ENCODE data around the gene PSKH1. TPM values are rescaled to one million over a fixed set of nuclear protein-coding genes. Genes with fewer than 3 reads are reported as not detected.

PSKH1 gene
- total RNA-seq, 1 experiment from 2014 or later, result 3.5 TPM

Other genes starting within 250 kb of the PSKH1 start
- 5.1 and 11.7 TPM in 2 replicates for gene CARMIL2, start 248.1 kb upstream of the PSKH1 start, total RNA-seq (2014; rRNA removed; shearing (Covaris generic))
- 43.0 and 73.8 TPM in 2 replicates for gene ACD, start 233.0 kb upstream of the PSKH1 start, total RNA-seq (2014; rRNA removed; shearing (Covaris generic))
- 5.7 and 12.9 TPM in 2 replicates for gene PARD6A, start 232.3 kb upstream of the PSKH1 start, total RNA-seq (2014; rRNA removed; shearing (Covaris generic))
- 1.7 TPM in 1 of 2 replicates, not detected in the other for gene ENKD1, start 226.5 kb upstream of the PSKH1 start, total RNA-seq (2014; rRNA removed; shearing (Covaris generic))
- gene C16orf86, start 226.4 kb upstream of the PSKH1 start, total RNA-seq (2014; rRNA removed; shearing (Covaris generic)), result not detected in 2 replicates
- gene GFOD2, start 173.9 kb upstream of the PSKH1 start, total RNA-seq (2014; rRNA removed; shearing (Covaris generic)), result 21.9 and 25.9 TPM in 2 replicates
- gene RANBP10, start 86.7 kb upstream of the PSKH1 start, total RNA-seq (2014; rRNA removed; shearing (Covaris generic)), result 3.7 and 8.8 TPM in 2 replicates
- 0.05 and 0.55 TPM in 2 replicates for gene TSNAXIP1, start 86.4 kb upstream of the PSKH1 start, total RNA-seq (2014; rRNA removed; shearing (Covaris generic))
- 21.4 and 21.6 TPM in 2 replicates for gene THAP11, start 50.9 kb upstream of the PSKH1 start, total RNA-seq (2014; rRNA removed; shearing (Covaris generic))
- gene NUTF2, start 46.3 kb upstream of the PSKH1 start, total RNA-seq (2014; rRNA removed; shearing (Covaris generic)), result 68.5 and 72.4 TPM in 2 replicates
- 25.5 and 27.9 TPM in 2 replicates for gene CENPT, start 45.6 kb upstream of the PSKH1 start, total RNA-seq (2014; rRNA removed; shearing (Covaris generic))
- gene EDC4, start 20.2 kb upstream of the PSKH1 start, total RNA-seq (2014; rRNA removed; shearing (Covaris generic)), result 31.8 and 50.7 TPM in 2 replicates
- not detected in 2 replicates for gene NRN1L, start 8.4 kb upstream of the PSKH1 start, total RNA-seq (2014; rRNA removed; shearing (Covaris generic))
- gene CTRL, start 38.6 kb downstream of the PSKH1 start, total RNA-seq (2014; rRNA removed; shearing (Covaris generic)), result 0.33 and 0.96 TPM in 2 replicates
- 27.9 and 28.8 TPM in 2 replicates for gene PSMB10, start 43.6 kb downstream of the PSKH1 start, total RNA-seq (2014; rRNA removed; shearing (Covaris generic))
- gene LCAT, start 50.9 kb downstream of the PSKH1 start, total RNA-seq (2014; rRNA removed; shearing (Covaris generic)), result 4.9 and 16.7 TPM in 2 replicates
- gene SLC12A4, start 75.4 kb downstream of the PSKH1 start, total RNA-seq (2014; rRNA removed; shearing (Covaris generic)), result 25.1 and 26.6 TPM in 2 replicates
- not detected in 2 replicates for gene DPEP3, start 87.2 kb downstream of the PSKH1 start, total RNA-seq (2014; rRNA removed; shearing (Covaris generic))
- gene DPEP2, start 106.2 kb downstream of the PSKH1 start, total RNA-seq (2014; rRNA removed; shearing (Covaris generic)), result not detected in 2 replicates
- gene DPEP2NB, start 122.7 kb downstream of the PSKH1 start, total RNA-seq (2014; rRNA removed; shearing (Covaris generic)), result not detected in 2 replicates
- gene DDX28, start 130.0 kb downstream of the PSKH1 start, total RNA-seq (2014; rRNA removed; shearing (Covaris generic)), result 9.1 and 10.2 TPM in 2 replicates
- gene DUS2, start 130.0 kb downstream of the PSKH1 start, total RNA-seq (2014; rRNA removed; shearing (Covaris generic)), result 12.8 and 12.9 TPM in 2 replicates
- 13.4 and 14.3 TPM in 2 replicates for gene NFATC3, start 192.1 kb downstream of the PSKH1 start, total RNA-seq (2014; rRNA removed; shearing (Covaris generic))

Data from A172 (cell line).